Left ventricle myocardium inferior (tissue), 1 donor: ENCODE measurements around the gene COMMD8. TPM values are rescaled to one million over a fixed set of nuclear protein-coding genes. Genes with fewer than 3 reads are reported as not detected.

ENCODE experiments used
- DNase-seq: peaks from one replicate; pipeline ENCODE4 v3.0.0-alpha.2; 2020
- H3K27ac ChIP-seq: fragments of 200-600 bp; replicated peaks from 2 replicates; pipeline ENCODE4 v1.8.0; 2021
- H3K27me3 ChIP-seq: fragments of 200-600 bp; 2 replicates; pipeline ENCODE4 v1.8.0; 2021; ENCODE audit warnings: low read depth
- H3K36me3 ChIP-seq: fragments of 200-600 bp; 2 replicates; pipeline ENCODE4 v1.8.0; 2021
- H3K4me1 ChIP-seq: fragments of 200-600 bp; 2 replicates; pipeline ENCODE4 v1.8.0; 2021
- H3K4me3 ChIP-seq: fragments of 200-600 bp; 2 replicates; pipeline ENCODE4 v1.8.0; 2021; ENCODE audit warnings: mild to moderate bottlenecking, moderate library complexity
- H3K9me3 ChIP-seq: fragments of 200-600 bp; replicated peaks from 2 replicates; pipeline ENCODE4 v1.8.0; 2021
- CTCF ChIP-seq: fragments of 200-600 bp; IDR thresholded peaks from 2 replicates; pipeline ENCODE4 v1.8.0; 2021; ENCODE audit warnings: antibody characterized with exemption, mild to moderate bottlenecking, borderline replicate concordance
- intact Hi-C: fragments of 100-400 bp; cut with micrococcal nuclease; formaldehyde crosslinking; loops from one replicate; pipeline ENCODE4 v1.11.0; 2022
- total RNA-seq: library from RNA; stranded (reverse); fragmentation: NEBNext Ultra II Directional; extraction: Animal tissue kit (Norgen Biotek cat#: 25700); gene quantifications from one replicate; pipeline ENCODE4 v1.2.1, GENCODE V29; 2021
- donor health status: DM: no; HTN: yes; CAD: no; lungs with severe emphysema.

Gene COMMD8
- total RNA-seq, 1 donor from 2014 or later: 20.8 TPM

GRCh38 chr4:47483745-47484144, 20.2 kb upstream of the COMMD8 start:
- Histone ChIP-seq H3K4me1 (peaks cover 23% of the 10 kb centered on the region), H3K36me3 (no peaks in the 10 kb centered on the region), H3K9me3 (peaks cover 3% of the 10 kb centered on the region), H3K27me3 (no peaks in the 10 kb centered on the region), H3K4me3 (no peak overlapping the region), H3K27ac (peak overlapping the region; percentile 93)
- intact Hi-C loops: no loop called here
- no peak for DNase-seq
- no peak for TF ChIP-seq CTCF

- Histone ChIP-seq H3K36me3 (no peaks in the 10 kb centered on the region), H3K9me3 (no peaks in the 10 kb centered on the region), H3K4me1 (peaks cover 18% of the 10 kb centered on the region), H3K4me3 (no peak overlapping the region), H3K27ac (no peak overlapping the region), H3K27me3 (no peaks in the 10 kb centered on the region)
- intact Hi-C loops: no loop called here
- TF ChIP-seq CTCF: no peak
- no peak for DNase-seq
These were observed 18.8 kb upstream of the COMMD8 start for GRCh38 chr4:47482326-47482725.

- Histone ChIP-seq H3K36me3 (no peaks in the 10 kb centered on the region), H3K27me3 (no peaks in the 10 kb centered on the region), H3K27ac (no peak overlapping the region), H3K4me1 (no peaks in the 10 kb centered on the region), H3K9me3 (no peaks in the 10 kb centered on the region), H3K4me3 (no peak overlapping the region)
- no peak for TF ChIP-seq CTCF
- no peak for DNase-seq
- intact Hi-C loops: no loop called here
These were observed 15.3 kb upstream of the COMMD8 start for GRCh38 chr4:47478804-47479203.

GRCh38 chr4:47475411-47475810, 11.9 kb upstream of the COMMD8 start:
- no peak for TF ChIP-seq CTCF
- Histone ChIP-seq H3K4me1 (no peaks in the 10 kb centered on the region), H3K27ac (no peak overlapping the region), H3K9me3 (no peaks in the 10 kb centered on the region), H3K36me3 (no peaks in the 10 kb centered on the region), H3K27me3 (no peaks in the 10 kb centered on the region), H3K4me3 (no peak overlapping the region)
- no peak for DNase-seq
- intact Hi-C loops: no loop called here

GRCh38 chr4:47474799-47475198, 11.3 kb upstream of the COMMD8 start:
- Histone ChIP-seq H3K27me3 (no peaks in the 10 kb centered on the region), H3K9me3 (no peaks in the 10 kb centered on the region), H3K27ac (no peak overlapping the region), H3K4me3 (no peak overlapping the region), H3K36me3 (no peaks in the 10 kb centered on the region), H3K4me1 (no peaks in the 10 kb centered on the region)
- intact Hi-C loops: no loop called here
- TF ChIP-seq CTCF: no peak
- DNase-seq: no peak

- H3K27me3 ChIP-seq: no peaks in the 10 kb centered on the region
- H3K27ac ChIP-seq: no peak overlapping the region
- H3K4me1 ChIP-seq: no peaks in the 10 kb centered on the region
- no peak for DNase-seq
- no peaks in the 10 kb centered on the region for H3K9me3 ChIP-seq
- H3K36me3 ChIP-seq: no peaks in the 10 kb centered on the region
- no peak overlapping the region for H3K4me3 ChIP-seq
- TF ChIP-seq CTCF: no peak
- intact Hi-C loops: no loop called here
These were observed 9.7 kb upstream of the COMMD8 start for GRCh38 chr4:47473141-47473750.
